ENCODE data around the gene ZNF619. TPM values are rescaled to one million over a fixed set of nuclear protein-coding genes. Genes with fewer than 3 reads are reported as not detected.

Gene ZNF619
- total and polyA plus RNA-seq, 9 of the 15 experiments (the other 6 are each of a cell fraction or from before 2014, with no cell fraction given) = 1.3 to 9.1 (median 6.3) TPM

GRCh38 chr3:40499952-40500351, 23.0 kb downstream of the ZNF619 start:
- WGBS (ENCODE audit: insufficient coverage, low coverage, missing lambda C conversion rate) = 8% methylated on average over 1 of the region's 1 CpG
- no peak for FAIRE-seq
- POLR2A ChIA-PET = interaction anchor here (0.7 to 1.0 kb wide), 4 partner anchors 30 to 1260 kb away, joined by 3 read pairs; no protein-coding TSS in a partner anchor

More at GRCh38 chr3:40499952-40500351, 23.0 kb downstream of the ZNF619 start:
- BruUV-seq (replicated peaks) = no TSS peak
- no peak overlapping the region for H2AFZ ChIP-seq (ENCODE audit: low read depth, low read length)
- no peak overlapping the region for H3K4me2 ChIP-seq (ENCODE audit: insufficient read depth, low read length)
- 0 out of 5 replicates have a peak, but pooled peaks cover 0 to 3% of the 10 kb centered on the region in 2 experiments for H3K27me3 ChIP-seq (ENCODE audit: control insufficient read depth in 2 of 2, insufficient read depth in 2 of 2, low read length in 2 of 2)
- H3K27ac ChIP-seq (ENCODE audit: extremely low read depth, low read depth, low read length) = no peak overlapping the region
- no peaks in the 10 kb centered on the region for H3K79me2 ChIP-seq (ENCODE audit: control insufficient read depth, insufficient read depth, low read length)
- no peak for DNase-seq (ENCODE audit: extremely low read depth in 1 of 4, low spot score in 3 of 4)
- H3K4me1 ChIP-seq (replicated peaks in 1 of 2; ENCODE audit: control insufficient read depth in 2 of 2, insufficient read depth in 2 of 2, low read length in 2 of 2) = no peaks in the 10 kb centered on the region; a peak in 2 of 5 replicates
- intact Hi-C loops (cut with micrococcal nuclease) (no loop called here), in situ Hi-C loops (cut with MboI) (no loop called here)
- ATAC-seq = no peak
- H3K9ac ChIP-seq (ENCODE audit: insufficient read depth in 1 of 2, low read depth in 2 of 2, low read length in 2 of 2) = no peak overlapping the region
- TF ChIP-seq PRDM10 (IDR thresholded peaks at IDR 0.05; ENCODE audit: partially characterized antibody) = peak; percentile 70
- no peak for TF ChIP-seq NFXL1 (CRISPR knock-in tag; IDR thresholded peaks at IDR 0.05)
- CTCF ChIA-PET (ENCODE audit: low intra/inter-chr PET ratio) = no interaction called here
- no peak overlapping the region for H3K4me3 ChIP-seq
- H4K20me1 ChIP-seq (replicated peaks; ENCODE audit: control insufficient read depth, insufficient read depth, low read length) = no peaks in the 10 kb centered on the region
- H3K9me3 ChIP-seq (replicated peaks; ENCODE audit: control insufficient read depth, insufficient read depth, low read depth, low read length) = no peaks in the 10 kb centered on the region
- no peaks in the 10 kb centered on the region for H3K36me3 ChIP-seq (ENCODE audit: control insufficient read depth, insufficient read depth, low read length)
- no peaks in the 10 kb centered on the region for H3K9me1 ChIP-seq (ENCODE audit: control insufficient read depth, insufficient read depth, low read length)

Data from K562 (cell line).